Measurements from ENCODE around the gene GANAB.
"Not testable (repeated sequence)": the region's sequence is repeated elsewhere in the genome, so short reads cannot be mapped to it uniquely, and the experiment has no call there.

GANAB gene

GRCh38 chr11:62627713-62628112 lies 18.7 kb downstream of the GANAB start:
- in situ Hi-C loops (cut with HindIII; ENCODE audit: low sequenced_read_pairs) = no loop called here

GRCh38 chr11:62622476-62623089 lies 23.8 kb downstream of the GANAB start:
- in situ Hi-C loops (cut with HindIII; ENCODE audit: low sequenced_read_pairs) = no loop called here

- in situ Hi-C loops (cut with HindIII; ENCODE audit: low sequenced_read_pairs) = no loop called here
Measured at GRCh38 chr11:62621567-62622470, 24.6 kb downstream of the GANAB start, which contains the start of gene B3GAT3. Gene B3GAT3 (minus strand): TSS chr11:62621986. CDS start chr11:62621947, 39 bp downstream.

- in situ Hi-C loops (cut with HindIII; ENCODE audit: low sequenced_read_pairs) = no loop called here
Measured at GRCh38 chr11:62621027-62621566, 25.3 kb downstream of the GANAB start.

- in situ Hi-C loops (cut with HindIII; ENCODE audit: low sequenced_read_pairs) = not testable (repeated sequence)
Measured at GRCh38 chr11:62616957-62617356, 29.5 kb downstream of the GANAB start.

GRCh38 chr11:62615521-62615920 lies 30.9 kb downstream of the GANAB start:
- in situ Hi-C loops (cut with HindIII; ENCODE audit: low sequenced_read_pairs) = no loop called here

- in situ Hi-C loops (cut with HindIII; ENCODE audit: low sequenced_read_pairs) = no loop called here
Measured at GRCh38 chr11:62614275-62614674, 32.1 kb downstream of the GANAB start.

- in situ Hi-C loops (cut with HindIII; ENCODE audit: low sequenced_read_pairs) = no loop called here
Measured at GRCh38 chr11:62613291-62613778, 33.1 kb downstream of the GANAB start.

- in situ Hi-C loops (cut with HindIII; ENCODE audit: low sequenced_read_pairs) = no loop called here
Measured at GRCh38 chr11:62612366-62613290, 33.8 kb downstream of the GANAB start, which contains the start of the genes EML3 and ROM1. Gene EML3 (minus strand): TSS chr11:62612775. CDS start chr11:62612457, 318 bp downstream. Gene ROM1 (plus strand): TSS chr11:62613257. CDS start chr11:62613282, 25 bp downstream.

- in situ Hi-C loops (cut with HindIII; ENCODE audit: low sequenced_read_pairs) = no loop called here
Measured at GRCh38 chr11:62611705-62612365, 34.6 kb downstream of the GANAB start.

- in situ Hi-C loops (cut with HindIII; ENCODE audit: low sequenced_read_pairs) = no loop called here
Measured at GRCh38 chr11:62610814-62611704, 35.4 kb downstream of the GANAB start.

- in situ Hi-C loops (cut with HindIII; ENCODE audit: low sequenced_read_pairs) = no loop called here
Measured at GRCh38 chr11:62610403-62610802, 36.0 kb downstream of the GANAB start.

GRCh38 chr11:62608776-62609175 lies 37.6 kb downstream of the GANAB start:
- in situ Hi-C loops (cut with HindIII; ENCODE audit: low sequenced_read_pairs) = no loop called here

- in situ Hi-C loops (cut with HindIII; ENCODE audit: low sequenced_read_pairs) = no loop called here
Measured at GRCh38 chr11:62607714-62608113, 38.7 kb downstream of the GANAB start.

- in situ Hi-C loops (cut with HindIII; ENCODE audit: low sequenced_read_pairs) = no loop called here
Measured at GRCh38 chr11:62605902-62606301, 40.5 kb downstream of the GANAB start.

- in situ Hi-C loops (cut with HindIII; ENCODE audit: low sequenced_read_pairs) = no loop called here
Measured at GRCh38 chr11:62605467-62605866, 40.9 kb downstream of the GANAB start.

- in situ Hi-C loops (cut with HindIII; ENCODE audit: low sequenced_read_pairs) = no loop called here
Measured at GRCh38 chr11:62604460-62605120, 41.8 kb downstream of the GANAB start.

- in situ Hi-C loops (cut with HindIII; ENCODE audit: low sequenced_read_pairs) = no loop called here
Measured at GRCh38 chr11:62603776-62604299, 42.6 kb downstream of the GANAB start.

Data from endothelial cell of hepatic sinusoid (primary cell).